Keratinocyte (primary cell): ENCODE data around the gene IL1RAPL1. TPM values are rescaled to one million over a fixed set of nuclear protein-coding genes. Genes with fewer than 3 reads are reported as not detected.

Experiments used
- DNase-seq: peaks from one replicate; pipeline ENCODE4 v3.0.0-alpha.2; 2011; ENCODE audit warnings: low read depth, missing footprints, low spot score
- FAIRE-seq: peaks from 2 replicates; lab custom pipeline; 2011; peaks lifted over from hg19 to GRCh38; lab: Jason Lieb, UNC
- H2AFZ ChIP-seq: 2 replicates; pipeline ENCODE4 v1.6.0; 2012; ENCODE audit warnings: low read length, control low read depth, inconsistent platforms; ENCODE audit not compliant: control insufficient read depth
- H3K27ac ChIP-seq: 2 replicates; pipeline ENCODE4 v1.5.1; 2011; ENCODE audit warnings: low read length; ENCODE audit not compliant: control insufficient read depth, insufficient read depth
- H3K27me3 ChIP-seq: 3 replicates; pipeline ENCODE4 v1.6.0; 2011; ENCODE audit warnings: low read length; ENCODE audit not compliant: control insufficient read depth, insufficient read depth; ENCODE audit errors: extremely low read depth
- H3K36me3 ChIP-seq, 2 experiments: 2 replicates in 1 of 2; 3 replicates in 1 of 2; pipeline ENCODE4 v1.5.1; 2011; ENCODE audit warnings: low read length in 2 of 2, mild to moderate bottlenecking in 1 of 2; ENCODE audit not compliant: control insufficient read depth in 2 of 2, insufficient read depth in 2 of 2; ENCODE audit errors: extremely low read depth in 1 of 2
- H3K4me1 ChIP-seq: 3 replicates; pipeline ENCODE4 v1.5.1; 2011; ENCODE audit warnings: low read length; ENCODE audit not compliant: control insufficient read depth, insufficient read depth; ENCODE audit errors: extremely low read depth
- H3K4me2 ChIP-seq: 3 replicates; pipeline ENCODE4 v1.6.0; 2011; ENCODE audit warnings: low read depth, low read length; ENCODE audit not compliant: control insufficient read depth, insufficient read depth; ENCODE audit errors: extremely low read depth
- H3K4me3 ChIP-seq, 3 experiments: fragments of 200-600 bp in 1 of 3; sonication (generic) in 1 of 3; 2 replicates in 2 of 3; 3 replicates in 1 of 3; pipeline ENCODE4 v1.5.1; 2011 to 2016; ENCODE audit warnings: low read length in 3 of 3, mild to moderate bottlenecking in 3 of 3, control low read depth in 2 of 3, inconsistent platforms in 1 of 3, low read depth in 1 of 3, mixed read lengths in 1 of 3, mixed run types in 1 of 3, moderate library complexity in 1 of 3; ENCODE audit not compliant: control insufficient read depth in 2 of 3, insufficient read depth in 2 of 3; ENCODE audit errors: extremely low read depth in 1 of 3
- H3K79me2 ChIP-seq: 2 replicates; pipeline ENCODE4 v1.6.0; 2012; ENCODE audit warnings: low read length; ENCODE audit not compliant: control insufficient read depth, insufficient read depth
- H3K9ac ChIP-seq: 3 replicates; pipeline ENCODE4 v1.6.0; 2011; ENCODE audit warnings: low read length; ENCODE audit not compliant: control insufficient read depth, insufficient read depth; ENCODE audit errors: extremely low read depth
- H3K9me1 ChIP-seq: 3 replicates; pipeline ENCODE4 v1.6.0; 2011; ENCODE audit warnings: low read length; ENCODE audit not compliant: control insufficient read depth, insufficient read depth; ENCODE audit errors: extremely low read depth
- H3K9me3 ChIP-seq: 2 replicates; pipeline ENCODE4 v1.5.1; 2012; ENCODE audit warnings: low read depth, low read length; ENCODE audit not compliant: control insufficient read depth
- H4K20me1 ChIP-seq: 3 replicates; pipeline ENCODE4 v1.6.0; 2011; ENCODE audit warnings: low read length; ENCODE audit not compliant: control insufficient read depth, insufficient read depth; ENCODE audit errors: extremely low read depth
- CTCF ChIP-seq, 3 experiments: IDR thresholded peaks in 1 of 3; conservative IDR thresholded peaks in 1 of 3; optimal IDR thresholded peaks in 1 of 3; 2 replicates in 2 of 3; 3 replicates in 1 of 3; pipeline versions ENCODE3 to v1.5.1; 2011; ENCODE audit warnings: low read length in 3 of 3, mild to moderate bottlenecking in 3 of 3, moderate library complexity in 2 of 3, control low read depth in 1 of 3, inconsistent platforms in 1 of 3; ENCODE audit not compliant: insufficient read depth in 2 of 3; ENCODE audit errors: extremely low read depth in 1 of 3
- EZH2 ChIP-seq: IDR thresholded peaks from one replicate; pipeline ENCODE4 v1.6.1; 2012; ENCODE audit warnings: inconsistent platforms, mild to moderate bottlenecking, low read length, moderate library complexity
- dilution Hi-C: fragments of 300-500 bp; cut with MboI; formaldehyde crosslinking; loops from one replicate; pipeline ENCODE4 v1.7.0; 2020; ENCODE audit warnings: low sequenced_read_pairs; ENCODE audit not compliant: extremely low pct_ligation_motif_present
- polyA plus RNA-seq, 5 experiments: library from polyadenylated mRNA; depleted of rRNA in 3 of 5; stranded (reverse) in 3 of 5; stranded (forward) in 1 of 5; unstranded in 1 of 5; fragments of >200 nt; gene quantifications; 1 replicate in 1 of 5; 2 replicates in 3 of 5; 3 replicates in 1 of 5; pipeline versions ENCODE4 v1.2.1 to v1.2.3, GENCODE V29; 2011 to 2012; ENCODE audit warnings: missing spikeins in 2 of 5, low read depth in 1 of 5, low replicate concordance in 1 of 5

Gene IL1RAPL1
- polyA plus RNA-seq, 1 donor (not counting 4 experiments of a cell fraction or from before 2014, with no cell fraction given), result 2.8 TPM

- no peak overlapping the region for H3K9ac ChIP-seq
- dilution Hi-C loops, result no loop called here
These were observed 51.5 kb downstream of the IL1RAPL1 start for GRCh38 chrX:28638775-28639174.

GRCh38 chrX:28639451-28639850, 52.2 kb downstream of the IL1RAPL1 start:
- Histone ChIP-seq H3K9ac (no peak overlapping the region), H3K4me2 (peak overlapping the region; percentile 30), H3K27ac (no peak overlapping the region), H3K79me2 (no peaks in the 10 kb centered on the region), H3K4me3 (no peak overlapping the region), H3K4me1 (no peaks in the 10 kb centered on the region), H3K27me3 (no peaks in the 10 kb centered on the region), H3K36me3 (no peaks in the 10 kb centered on the region), H3K9me3 (no peaks in the 10 kb centered on the region), H2AFZ (no peak overlapping the region), H4K20me1 (no peaks in the 10 kb centered on the region), H3K9me1 (no peaks in the 10 kb centered on the region)
- DNase-seq, result no peak
- peak; percentile 5 for FAIRE-seq
- TF ChIP-seq CTCF (optimal IDR thresholded peaks at IDR 0.05 in 1 of 3, IDR thresholded peaks at IDR 0.05 in 1 of 3, conservative IDR thresholded peaks at IDR 0.05 in 1 of 3; ENCODE audit: extremely low read depth in 1 of 3, insufficient read depth in 2 of 3, low read length in 3 of 3) (no peak), EZH2 (no peak)
- dilution Hi-C loops, result no loop called here

More at GRCh38 chrX:28638775-28639174, 51.5 kb downstream of the IL1RAPL1 start:
- H3K36me3 ChIP-seq, result no peaks in the 10 kb centered on the region
- no peaks in the 10 kb centered on the region for H3K27me3 ChIP-seq
- H3K9me3 ChIP-seq, result no peaks in the 10 kb centered on the region
- H3K9me1 ChIP-seq, result no peaks in the 10 kb centered on the region
- H2AFZ ChIP-seq, result no peak overlapping the region
- DNase-seq, result no peak
- H3K4me3 ChIP-seq, result no peak overlapping the region
- H3K4me2 ChIP-seq, result no peak overlapping the region
- H4K20me1 ChIP-seq, result no peaks in the 10 kb centered on the region
- H3K27ac ChIP-seq, result no peak overlapping the region
- TF ChIP-seq EZH2, result no peak
- TF ChIP-seq CTCF (optimal IDR thresholded peaks at IDR 0.05 in 1 of 3, IDR thresholded peaks at IDR 0.05 in 1 of 3, conservative IDR thresholded peaks at IDR 0.05 in 1 of 3; ENCODE audit: extremely low read depth in 1 of 3, insufficient read depth in 2 of 3, low read length in 3 of 3), result no peak
- FAIRE-seq, result no peak
- H3K4me1 ChIP-seq, result no peaks in the 10 kb centered on the region
- H3K79me2 ChIP-seq, result no peaks in the 10 kb centered on the region
